ENCODE data around the gene ACOXL.

The ACOXL gene

DNA sequence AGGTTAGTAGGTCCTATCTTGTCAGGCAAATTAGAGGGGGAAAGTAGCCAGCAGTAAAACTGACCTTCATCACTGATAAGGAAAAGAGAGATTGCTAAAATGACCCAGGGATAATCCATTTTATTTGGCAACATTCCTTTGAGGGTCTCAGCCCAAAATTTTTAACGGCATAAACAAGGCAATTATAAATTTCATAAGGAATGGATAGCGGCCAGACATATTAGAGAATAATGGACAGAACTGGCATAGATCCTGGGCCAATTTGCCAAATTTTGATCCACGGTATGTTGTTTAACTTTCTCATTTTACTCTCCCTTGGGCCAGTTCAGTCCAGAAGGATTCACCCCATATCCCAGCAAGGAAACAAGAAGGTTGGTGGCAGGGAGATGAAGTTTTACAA, 217.9 kb downstream of the ACOXL start:
- TF ChIP-seq, protein P1, sequence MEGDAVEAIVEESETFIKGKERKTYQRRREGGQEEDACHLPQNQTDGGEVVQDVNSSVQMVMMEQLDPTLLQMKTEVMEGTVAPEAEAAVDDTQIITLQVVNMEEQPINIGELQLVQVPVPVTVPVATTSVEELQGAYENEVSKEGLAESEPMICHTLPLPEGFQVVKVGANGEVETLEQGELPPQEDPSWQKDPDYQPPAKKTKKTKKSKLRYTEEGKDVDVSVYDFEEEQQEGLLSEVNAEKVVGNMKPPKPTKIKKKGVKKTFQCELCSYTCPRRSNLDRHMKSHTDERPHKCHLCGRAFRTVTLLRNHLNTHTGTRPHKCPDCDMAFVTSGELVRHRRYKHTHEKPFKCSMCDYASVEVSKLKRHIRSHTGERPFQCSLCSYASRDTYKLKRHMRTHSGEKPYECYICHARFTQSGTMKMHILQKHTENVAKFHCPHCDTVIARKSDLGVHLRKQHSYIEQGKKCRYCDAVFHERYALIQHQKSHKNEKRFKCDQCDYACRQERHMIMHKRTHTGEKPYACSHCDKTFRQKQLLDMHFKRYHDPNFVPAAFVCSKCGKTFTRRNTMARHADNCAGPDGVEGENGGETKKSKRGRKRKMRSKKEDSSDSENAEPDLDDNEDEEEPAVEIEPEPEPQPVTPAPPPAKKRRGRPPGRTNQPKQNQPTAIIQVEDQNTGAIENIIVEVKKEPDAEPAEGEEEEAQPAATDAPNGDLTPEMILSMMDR (IDR thresholded peaks at IDR 0.05; ENCODE audit: borderline replicate concordance, insufficient read depth, low read depth, low read length) = no peak
- no peak overlapping the region for H3K4me3 ChIP-seq (ENCODE audit: low read depth, low read length)

DNA sequence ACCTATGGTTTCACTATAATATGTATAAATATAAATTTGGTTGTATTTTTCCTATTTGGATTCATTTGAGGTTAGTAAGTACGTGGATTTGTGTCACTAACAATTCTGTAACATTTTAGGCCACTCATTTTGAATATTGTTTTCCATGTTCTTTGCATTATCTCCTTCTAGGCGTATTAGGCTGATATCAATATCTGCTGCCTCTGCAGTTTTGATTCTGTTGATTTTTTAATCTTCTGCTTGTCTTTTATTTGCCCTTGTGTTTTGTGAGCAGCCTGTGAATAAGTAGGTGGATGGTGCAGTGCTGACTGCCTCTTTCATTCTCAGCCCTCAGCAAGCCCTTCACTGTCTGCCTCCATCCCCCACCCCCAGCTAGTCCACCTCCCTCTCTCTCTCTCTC, 222.7 kb downstream of the ACOXL start:
- no peak overlapping the region for H3K4me3 ChIP-seq (ENCODE audit: low read depth, low read length)
- TF ChIP-seq, protein P1 (IDR thresholded peaks at IDR 0.05; ENCODE audit: borderline replicate concordance, insufficient read depth, low read depth, low read length) = no peak

DNA sequence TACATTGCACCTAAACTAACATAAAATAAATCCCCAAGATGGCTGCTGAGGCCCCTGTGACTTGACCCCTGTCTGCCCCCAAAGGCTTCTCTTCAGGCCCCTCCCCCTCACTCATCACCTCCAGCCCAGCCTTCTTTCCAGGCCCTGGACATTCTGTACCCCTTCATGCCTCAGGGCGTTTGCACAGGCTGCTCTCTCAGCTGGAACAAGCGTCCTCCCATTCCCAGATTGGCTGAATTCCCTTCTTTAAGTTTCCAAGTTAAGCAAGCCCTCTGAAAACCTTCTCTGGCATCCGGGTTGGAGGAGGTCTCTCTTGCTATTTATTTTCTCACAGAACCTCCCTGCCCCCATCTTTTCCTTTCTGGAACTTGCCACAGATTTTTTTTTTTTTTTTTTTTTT, 223.2 kb downstream of the ACOXL start:
- TF ChIP-seq, protein P1 (IDR thresholded peaks at IDR 0.05; ENCODE audit: borderline replicate concordance, insufficient read depth, low read depth, low read length) = no peak

DNA sequence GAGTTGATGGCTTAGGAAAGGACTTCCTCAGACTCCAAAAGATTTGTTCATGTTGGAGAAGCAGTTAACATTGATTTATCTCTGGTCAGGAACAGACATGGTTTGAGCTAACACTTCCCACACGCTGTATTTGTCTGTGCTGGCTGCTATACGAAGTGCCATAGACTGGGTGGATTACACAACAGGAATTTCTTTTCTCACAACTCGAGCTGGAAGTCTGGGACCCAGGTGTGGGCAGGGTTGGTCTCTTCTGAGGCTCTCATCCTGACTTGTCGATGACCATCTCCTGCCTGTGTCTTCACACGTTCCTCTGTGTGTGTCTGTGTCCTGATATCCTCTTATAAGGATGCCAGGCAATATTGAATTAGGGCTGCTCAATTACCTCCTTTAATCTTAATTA, 224.9 kb downstream of the ACOXL start:
- H3K4me3 ChIP-seq (ENCODE audit: low read depth, low read length) = no peak overlapping the region
- TF ChIP-seq, protein P1 (IDR thresholded peaks at IDR 0.05; ENCODE audit: borderline replicate concordance, insufficient read depth, low read depth, low read length) = no peak

More for the DNA sequence above, 223.2 kb downstream of the ACOXL start:
- H3K4me3 ChIP-seq (ENCODE audit: low read depth, low read length) = no peak overlapping the region

DNA sequence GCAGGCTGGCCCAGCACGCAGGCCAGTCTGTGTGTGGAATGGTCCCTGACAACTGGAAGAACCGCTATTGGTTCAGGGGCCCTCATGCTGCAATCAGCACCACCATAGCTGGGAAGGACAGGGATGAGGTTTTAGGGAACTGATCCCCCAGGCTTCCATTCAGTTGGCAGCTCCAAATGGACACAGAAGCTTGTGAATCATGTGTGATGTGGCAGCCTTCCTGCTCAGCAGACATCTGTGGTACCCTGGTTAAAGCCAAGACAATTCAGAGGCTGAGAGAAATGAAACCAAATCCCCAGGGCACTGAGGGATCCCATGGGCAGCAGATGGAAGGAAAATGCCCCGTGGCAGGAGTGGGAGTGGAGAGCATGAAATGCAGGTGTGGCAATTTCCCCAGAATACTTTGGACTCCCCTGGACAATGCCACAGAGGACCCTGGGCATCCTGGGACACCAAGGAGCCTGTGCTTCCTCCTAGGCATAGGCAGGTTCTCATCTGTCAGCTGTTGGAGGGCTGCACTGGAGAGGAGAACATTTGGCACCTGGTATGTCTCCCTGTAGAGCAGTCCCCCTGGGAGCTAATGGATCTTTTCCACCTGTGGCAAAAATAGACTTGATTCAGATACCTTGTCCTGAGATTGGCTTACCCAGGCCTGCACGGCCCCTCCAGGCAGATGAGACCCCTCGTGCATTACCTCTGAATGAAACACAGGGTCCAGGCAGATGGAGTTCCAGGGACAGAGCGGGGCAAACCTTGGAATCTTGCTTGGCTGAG, 226.2 kb downstream of the ACOXL start:
- H3K4me3 ChIP-seq (ENCODE audit: low read depth, low read length) = no peak overlapping the region
- TF ChIP-seq, protein P1 (IDR thresholded peaks at IDR 0.05; ENCODE audit: borderline replicate concordance, insufficient read depth, low read depth, low read length) = no peak

DNA sequence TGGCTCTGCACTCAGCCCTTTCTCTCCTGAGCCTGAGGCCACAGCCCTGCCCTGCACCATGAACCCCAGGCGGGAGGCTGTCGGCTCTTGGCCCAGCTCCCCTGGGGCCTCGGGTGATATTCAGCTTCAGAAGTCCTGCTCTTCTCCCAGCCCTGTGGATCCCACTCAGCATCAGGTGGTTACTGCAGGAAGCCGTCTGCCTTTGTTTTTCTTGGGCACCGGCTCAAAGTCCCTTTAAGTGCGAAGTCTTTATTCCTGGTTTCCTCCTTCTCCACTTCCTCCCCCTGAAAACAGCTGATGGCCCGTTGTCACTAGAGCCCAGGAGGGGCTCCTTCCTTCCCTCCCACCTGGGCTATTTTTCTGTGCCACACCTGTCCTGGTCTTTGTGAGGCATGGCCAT, 226.8 kb downstream of the ACOXL start:
- TF ChIP-seq, protein P1 (IDR thresholded peaks at IDR 0.05; ENCODE audit: borderline replicate concordance, insufficient read depth, low read depth, low read length) = no peak
- H3K4me3 ChIP-seq (ENCODE audit: low read depth, low read length) = no peak overlapping the region

DNA sequence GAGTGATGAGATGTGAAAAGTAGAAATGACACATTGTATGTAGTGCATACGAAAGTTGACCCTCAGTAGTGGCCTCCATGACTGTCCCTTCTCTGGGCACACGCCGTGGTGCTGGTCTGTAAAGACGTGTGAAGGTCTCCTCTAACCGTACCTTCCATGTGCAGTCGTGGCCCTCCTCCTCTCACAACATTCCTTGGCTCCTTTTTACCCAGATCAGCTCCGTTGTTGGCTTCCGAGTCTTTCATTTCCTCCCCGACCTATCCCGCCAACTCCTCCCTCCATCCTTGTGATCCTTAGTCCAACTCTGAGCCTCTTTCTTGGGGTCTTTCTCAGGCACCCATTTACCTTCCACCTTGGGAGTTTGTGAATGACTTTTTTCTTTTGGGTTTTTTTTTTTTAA, 227.9 kb downstream of the ACOXL start:
- H3K4me3 ChIP-seq (ENCODE audit: low read depth, low read length) = no peak overlapping the region
- TF ChIP-seq, protein P1 (IDR thresholded peaks at IDR 0.05; ENCODE audit: borderline replicate concordance, insufficient read depth, low read depth, low read length) = no peak
